NT2/D1 (cell line): Measurements from ENCODE around the gene TSC2.

Source experiments
- DNase-seq: peaks from one replicate; pipeline ENCODE4 v3.0.0-alpha.2; 2011; ENCODE audit warnings: low read depth, low spot score
- H3K27me3 ChIP-seq: 2 replicates; pipeline ENCODE4 v1.6.0; 2011; ENCODE audit warnings: mild to moderate bottlenecking; ENCODE audit not compliant: insufficient read length, insufficient read depth
- H3K36me3 ChIP-seq: 2 replicates; pipeline ENCODE4 v1.6.1; 2011; ENCODE audit warnings: mild to moderate bottlenecking, low read length, mixed read lengths; ENCODE audit not compliant: insufficient read depth, insufficient read length
- H3K4me1 ChIP-seq: 2 replicates; pipeline ENCODE4 v1.5.1; 2011; ENCODE audit not compliant: insufficient read depth, insufficient read length
- H3K4me3 ChIP-seq: 2 replicates; pipeline ENCODE4 v1.5.1; 2011; ENCODE audit warnings: low read depth; ENCODE audit not compliant: insufficient read length
- H3K9ac ChIP-seq: 2 replicates; pipeline ENCODE4 v1.6.0; 2011; ENCODE audit warnings: low read depth; ENCODE audit not compliant: insufficient read length
- H3K9me3 ChIP-seq: 2 replicates; pipeline ENCODE4 v1.5.1; 2011; ENCODE audit warnings: mild to moderate bottlenecking, low read length; ENCODE audit not compliant: insufficient read depth
- SUZ12 ChIP-seq: IDR thresholded peaks from 2 replicates; pipeline ENCODE4 v1.6.1; 2011; ENCODE audit not compliant: insufficient read length, insufficient read depth; ENCODE audit errors: extremely low read depth
- YY1 ChIP-seq: IDR thresholded peaks from 2 replicates; pipeline ENCODE4 v1.6.1; 2011; ENCODE audit not compliant: insufficient read length, insufficient read depth
- ZNF274 ChIP-seq: IDR thresholded peaks from 2 replicates; pipeline ENCODE4 v1.6.1; 2011; ENCODE audit warnings: mild to moderate bottlenecking, low read depth, low read length

Gene TSC2

DNA sequence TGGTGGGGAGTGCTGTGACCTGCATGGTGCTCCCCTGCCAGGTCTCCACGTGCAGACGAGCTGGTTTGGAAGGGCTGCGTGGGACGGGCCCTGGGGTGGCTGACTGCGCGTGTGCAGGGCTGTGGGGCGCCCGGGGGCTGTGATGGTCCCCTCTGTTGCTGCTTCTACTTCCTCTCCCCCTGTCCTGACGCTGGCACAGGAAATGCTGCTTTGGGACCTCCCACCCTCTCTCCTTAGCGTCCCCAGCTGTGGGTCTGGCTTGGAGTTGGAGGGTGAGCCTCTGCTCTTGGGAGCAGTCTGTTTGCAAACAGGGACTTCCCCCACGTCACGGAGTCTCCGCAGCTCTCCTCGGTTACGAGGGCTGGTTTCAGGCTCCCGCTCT lies 35.2 kb downstream of the TSC2 start:
- DNase-seq, result no peak
- Histone ChIP-seq H3K36me3 (peaks cover 96% of the 10 kb centered on the region), H3K4me3 (no peak overlapping the region), H3K9me3 (no peaks in the 10 kb centered on the region), H3K9ac (no peak overlapping the region), H3K4me1 (peaks cover 19% of the 10 kb centered on the region), H3K27me3 (no peaks in the 10 kb centered on the region)
- no peak for TF ChIP-seq YY1
- TF ChIP-seq ZNF274, result no peak
- TF ChIP-seq SUZ12, result no peak

GRCh38 chr16:2083409-2083808 lies 35.6 kb downstream of the TSC2 start:
- Histone ChIP-seq H3K9ac (no peak overlapping the region), H3K4me3 (no peak overlapping the region), H3K9me3 (no peaks in the 10 kb centered on the region), H3K36me3 (peaks cover 98% of the 10 kb centered on the region), H3K4me1 (peaks cover 19% of the 10 kb centered on the region), H3K27me3 (no peaks in the 10 kb centered on the region)
- DNase-seq, result no peak
- TF ChIP-seq ZNF274 (no peak), SUZ12 (no peak), YY1 (no peak)

GRCh38 chr16:2083876-2084780 lies 36.3 kb downstream of the TSC2 start:
- Histone ChIP-seq H3K36me3 (peaks cover 98% of the 10 kb centered on the region), H3K4me3 (no peak overlapping the region), H3K27me3 (no peaks in the 10 kb centered on the region), H3K9ac (peak overlapping the region; percentile 28), H3K4me1 (peaks cover 17% of the 10 kb centered on the region), H3K9me3 (no peaks in the 10 kb centered on the region)
- TF ChIP-seq ZNF274 (no peak), SUZ12 (no peak), YY1 (no peak)
- no peak for DNase-seq

DNA sequence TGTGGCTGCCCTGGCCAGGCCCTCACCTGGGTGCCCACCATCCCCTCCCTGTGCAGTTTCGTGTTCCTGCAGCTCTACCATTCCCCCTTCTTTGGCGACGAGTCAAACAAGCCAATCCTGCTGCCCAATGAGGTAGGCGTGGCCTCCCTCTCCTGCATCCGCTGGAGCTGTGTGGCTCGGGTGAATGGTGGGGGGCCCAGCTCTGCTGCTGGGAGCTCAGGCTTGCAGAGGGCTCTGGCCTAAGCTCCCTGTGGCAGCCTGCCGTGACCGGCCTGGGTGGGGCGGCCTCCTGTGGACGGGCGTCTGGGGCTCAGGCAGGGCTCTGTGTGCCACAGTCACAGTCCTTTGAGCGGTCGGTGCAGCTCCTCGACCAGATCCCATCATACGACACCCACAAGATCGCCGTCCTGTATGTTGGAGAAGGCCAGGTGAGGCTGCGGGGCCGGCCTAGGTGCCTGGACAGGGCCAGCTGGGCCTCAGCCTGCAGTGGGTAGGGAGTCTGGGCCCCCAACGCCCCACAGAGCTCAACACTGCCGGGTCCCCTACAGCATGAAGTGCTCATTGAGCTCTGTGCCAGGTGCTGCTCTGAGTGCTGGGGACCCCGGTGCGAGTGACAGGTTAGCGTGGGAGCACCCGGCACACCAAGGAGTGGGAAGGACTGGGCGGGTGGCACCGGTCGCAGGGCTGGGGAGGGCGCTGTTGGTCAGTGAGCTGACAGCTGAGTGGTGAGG lies 37.3 kb downstream of the TSC2 start:
- no peak for TF ChIP-seq SUZ12
- TF ChIP-seq ZNF274, result no peak
- H3K9me3 ChIP-seq, result no peaks in the 10 kb centered on the region
- H3K4me3 ChIP-seq, result no peak overlapping the region
- DNase-seq, result no peak
- no peaks in the 10 kb centered on the region for H3K27me3 ChIP-seq
- peaks cover 23% of the 10 kb centered on the region for H3K4me1 ChIP-seq
- H3K36me3 ChIP-seq, result peaks cover 98% of the 10 kb centered on the region
- H3K9ac ChIP-seq, result peak overlapping the region; percentile 32

DNA sequence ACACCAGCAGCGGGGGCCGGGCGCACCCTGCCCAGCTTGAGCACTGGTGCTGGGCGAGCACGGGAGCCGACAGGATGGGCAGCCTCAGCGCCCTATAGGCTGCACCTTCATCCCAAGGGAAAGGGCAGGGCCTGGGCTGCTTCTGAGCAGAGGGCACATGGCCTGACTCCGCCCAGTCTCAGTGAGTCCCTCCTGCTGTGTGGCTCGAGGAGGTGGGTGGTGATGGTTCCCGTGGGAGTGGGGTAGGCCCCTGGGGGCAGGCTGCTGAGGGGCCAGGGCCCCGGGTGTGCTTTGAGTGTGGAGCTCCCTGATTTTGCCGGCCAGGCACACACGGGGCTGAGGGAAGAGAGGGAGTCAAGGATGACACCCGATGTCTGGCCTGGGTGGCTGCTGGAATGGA lies 37.9 kb downstream of the TSC2 start:
- Histone ChIP-seq H3K4me1 (peaks cover 27% of the 10 kb centered on the region), H3K9ac (no peak overlapping the region), H3K9me3 (no peaks in the 10 kb centered on the region), H3K36me3 (peaks cover 98% of the 10 kb centered on the region), H3K27me3 (no peaks in the 10 kb centered on the region), H3K4me3 (no peak overlapping the region)
- TF ChIP-seq ZNF274 (no peak), SUZ12 (no peak), YY1 (no peak)
- no peak for DNase-seq

- TF ChIP-seq YY1 (no peak), ZNF274 (no peak), SUZ12 (no peak)
- H3K36me3 ChIP-seq, result peaks cover 96% of the 10 kb centered on the region
- H3K4me3 ChIP-seq, result no peak overlapping the region
Observed at GRCh38 chr16:2086106-2086742, 38.4 kb downstream of the TSC2 start.

More at GRCh38 chr16:2086106-2086742, 38.4 kb downstream of the TSC2 start:
- Histone ChIP-seq H3K9me3 (no peaks in the 10 kb centered on the region), H3K4me1 (peaks cover 30% of the 10 kb centered on the region), H3K9ac (no peak overlapping the region), H3K27me3 (no peaks in the 10 kb centered on the region)
- no peak for DNase-seq
